Hematopoietic multipotent progenitor cell treated with erythropoietin and hydrocortisone succinate and interleukin-3 and kit ligand, for 6 days (in vitro differentiated cells): ENCODE measurements around the gene CCR3.

Experiments used
- DNase-seq: peaks from one replicate; pipeline ENCODE4 v3.0.0-alpha.2; 2015

Gene CCR3

DNA sequence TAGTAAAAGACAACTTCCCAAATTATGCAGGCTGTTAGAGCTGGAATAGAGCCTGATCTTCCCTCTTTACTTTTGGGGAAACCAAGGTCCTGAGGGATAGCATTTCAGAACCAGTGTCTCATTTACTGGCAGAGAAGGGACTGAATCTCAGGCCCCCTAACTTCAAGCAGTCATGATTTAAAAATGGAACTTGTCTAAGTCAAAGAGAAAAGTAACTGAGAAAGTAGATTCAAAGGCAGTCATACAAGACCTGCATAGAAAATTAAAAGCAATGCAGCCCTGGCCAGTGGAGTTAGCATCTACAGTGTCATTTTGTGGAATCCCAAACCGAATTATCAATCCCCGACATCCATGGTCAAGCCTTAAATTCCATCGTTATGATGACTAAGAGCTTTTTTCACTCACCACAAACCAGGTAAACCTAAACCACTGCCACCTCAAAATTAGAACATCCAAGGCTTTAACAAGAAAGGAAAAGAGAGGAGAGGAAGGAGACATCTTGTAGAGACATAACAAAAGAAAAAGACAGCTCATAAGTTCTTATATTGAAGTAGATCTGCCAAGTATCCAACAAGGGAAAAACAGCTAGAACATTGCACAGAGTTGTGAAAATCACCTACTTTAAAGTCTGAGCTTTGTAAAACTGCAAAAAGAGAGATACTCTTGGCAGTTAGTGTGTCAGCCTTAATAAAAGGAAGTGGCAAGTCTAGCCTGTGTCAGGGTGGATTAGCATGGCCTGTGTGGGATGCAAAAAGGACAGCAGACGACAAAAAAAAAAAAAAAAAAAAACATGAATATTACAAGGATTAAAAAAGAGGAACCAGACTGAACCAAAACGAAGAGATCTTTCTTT is 57.6 kb downstream of the CCR3 start:
- DNase-seq = peak; percentile 52

DNA sequence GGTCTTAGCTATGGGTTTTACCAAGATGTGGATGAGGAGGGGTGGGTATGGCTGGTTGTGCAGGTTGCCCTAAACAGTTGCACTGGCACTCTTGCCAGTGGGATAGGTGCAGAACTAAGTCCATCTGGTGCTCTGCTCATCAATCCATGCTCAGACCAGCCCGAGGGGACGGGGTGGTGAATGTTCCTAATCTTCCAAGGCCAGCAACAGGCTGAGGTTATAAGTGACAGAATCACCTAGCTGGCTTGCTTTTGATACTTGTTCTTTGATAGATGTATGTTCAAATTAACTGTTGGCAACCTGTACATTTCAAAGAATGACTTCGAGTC is 58.2 kb downstream of the CCR3 start:
- DNase-seq = no peak

DNA sequence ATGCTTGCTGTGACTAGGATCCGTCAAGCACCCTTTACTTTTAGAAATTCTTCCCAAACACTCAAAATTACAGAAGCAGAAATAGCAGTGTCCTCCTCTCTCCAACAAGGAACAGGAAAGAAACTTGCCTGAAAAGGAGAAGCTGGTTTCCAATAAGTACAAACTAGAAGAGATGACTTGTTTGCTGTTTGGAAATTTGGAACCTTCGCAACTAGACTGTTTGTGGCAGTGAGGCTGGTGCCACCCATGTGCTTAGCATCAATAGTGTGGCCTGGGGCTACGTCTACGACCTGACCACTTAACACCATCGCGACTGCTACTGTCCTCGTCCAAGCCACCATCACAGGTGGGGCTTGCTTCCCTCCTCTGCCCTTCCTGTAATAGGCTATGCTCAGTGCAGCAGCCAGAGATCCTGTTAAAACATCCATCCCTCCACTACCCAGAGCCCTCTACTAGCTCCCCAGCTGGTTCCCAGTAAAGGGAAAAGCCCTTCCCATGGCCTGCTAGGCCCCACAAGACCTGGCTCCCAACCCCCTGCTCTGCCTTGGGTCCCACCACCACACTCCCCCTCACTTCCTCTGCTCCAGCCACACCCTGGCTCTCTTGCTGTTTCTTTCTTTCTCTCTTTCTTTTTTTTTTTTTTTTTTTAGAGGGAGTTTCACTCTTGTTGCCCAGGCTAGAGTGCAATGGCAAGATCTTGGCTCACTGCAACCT is 59.0 kb downstream of the CCR3 start:
- no peak for DNase-seq

DNA sequence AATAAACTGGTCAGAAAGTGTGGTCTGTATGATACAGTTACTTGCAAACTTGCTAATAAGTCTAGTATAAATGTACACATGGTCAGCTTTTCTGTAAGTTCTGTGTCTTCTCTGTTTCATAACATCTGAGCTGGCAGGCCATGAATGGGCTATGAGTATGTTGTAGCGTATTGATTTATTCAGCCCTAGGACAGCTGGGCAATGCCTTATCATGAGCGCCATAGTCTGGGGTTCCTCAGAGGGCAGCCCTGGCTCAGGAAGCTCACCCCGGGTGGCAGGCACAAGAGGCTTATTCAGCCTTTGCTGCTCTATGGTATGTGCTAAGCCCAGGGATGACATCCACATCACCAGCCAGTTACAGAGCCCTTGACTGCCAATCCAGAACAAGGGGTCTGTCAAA is 61.0 kb downstream of the CCR3 start:
- DNase-seq = no peak

DNA sequence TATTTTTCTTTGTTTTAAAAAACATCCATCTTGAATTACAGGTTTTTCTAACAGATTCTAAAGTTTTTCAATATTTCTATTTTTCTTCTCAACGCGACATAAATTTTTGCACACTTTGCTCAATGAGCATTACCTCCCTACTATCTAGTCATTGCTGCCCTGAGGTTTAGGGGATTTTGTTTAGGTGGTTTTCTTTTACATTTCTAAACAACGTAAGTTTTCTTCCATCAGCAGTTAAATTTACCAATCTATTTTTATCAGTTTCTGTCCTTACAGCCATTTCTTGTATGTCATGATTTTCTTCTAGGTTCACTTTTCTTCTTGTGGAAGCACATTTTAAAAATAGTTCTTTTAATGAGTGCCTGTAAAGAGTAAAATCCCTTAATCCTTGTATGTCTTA is 62.5 kb downstream of the CCR3 start:
- DNase-seq = no peak

DNA sequence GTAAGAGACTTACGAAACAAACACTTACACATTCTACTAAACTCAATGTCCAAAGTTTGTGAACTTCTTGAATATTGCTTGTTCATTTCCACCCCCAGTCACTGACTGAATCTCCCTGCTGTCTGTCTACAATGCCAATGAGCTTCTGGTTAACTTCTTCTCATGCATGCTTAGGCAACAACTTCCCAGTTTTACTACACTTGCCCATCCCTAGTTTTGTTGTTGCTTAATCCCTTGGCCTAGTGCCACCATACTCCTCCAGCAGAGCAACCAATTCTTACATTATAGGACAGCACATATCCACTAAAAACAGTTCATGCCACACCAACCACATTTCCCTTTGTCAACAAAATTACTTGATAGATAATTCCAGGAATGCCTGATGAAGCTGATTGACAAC is 70.7 kb downstream of the CCR3 start:
- peak; percentile 45 for DNase-seq

DNA sequence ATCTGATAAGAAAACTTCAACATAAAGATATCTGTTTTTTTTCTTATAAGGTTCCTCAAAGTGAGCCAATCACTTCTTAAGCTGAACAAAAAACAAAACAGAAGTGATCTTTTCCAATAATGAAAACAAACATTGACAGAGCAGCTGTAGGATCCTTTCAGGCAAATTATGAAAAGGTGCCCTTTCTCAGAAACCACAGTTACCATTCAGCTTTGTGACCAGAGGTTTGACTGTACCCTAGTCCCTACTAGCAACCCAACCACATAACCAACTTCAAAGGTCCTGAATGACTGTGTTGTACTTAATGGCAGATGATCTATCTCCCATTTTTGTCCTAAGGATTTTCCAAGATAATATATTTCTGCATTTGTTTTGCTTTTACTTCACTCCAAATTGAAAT is 72.3 kb downstream of the CCR3 start:
- peak; percentile 21 for DNase-seq

DNA sequence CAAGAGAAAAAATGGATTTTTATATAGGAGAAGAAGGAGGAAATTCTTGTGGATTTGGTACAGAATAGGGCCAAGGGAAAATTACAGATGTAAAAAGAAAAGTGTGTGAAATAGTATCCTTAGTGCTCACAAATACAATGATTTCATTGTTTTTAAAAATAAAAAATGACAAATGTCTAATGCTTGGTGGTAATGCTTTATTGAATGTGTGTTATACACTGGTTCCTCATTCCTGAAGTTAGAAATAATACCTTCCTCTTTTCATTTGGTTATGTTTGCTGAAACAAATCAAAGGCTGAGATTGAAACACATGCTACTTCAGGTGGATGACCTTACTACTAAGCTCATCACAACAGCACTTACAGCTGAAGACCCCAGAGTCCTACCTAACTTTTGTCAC is 73.9 kb downstream of the CCR3 start:
- DNase-seq = no peak
